ENCODE measurements around the gene CTDSP2. TPM values are rescaled to one million over a fixed set of nuclear protein-coding genes. Genes with fewer than 3 reads are reported as not detected.

Gene CTDSP2
- total and polyA plus RNA-seq, 2 of the 8 experiments (the other 6 are each of a cell fraction or from before 2014, with no cell fraction given): 71.3 to 91.7 TPM

GRCh38 chr12:57782608-57783465 is 63.7 kb downstream of the CTDSP2 start, which contains the start of gene TSFM:
TSS of gene TSFM (plus strand) at chr12:57782787. CDS start at chr12:57782802, 15 bp downstream.
- Histone ChIP-seq H4K20me1 (replicated peaks in 1 of 2; ENCODE audit: control insufficient read depth in 1 of 2, insufficient read depth in 2 of 2, low read length in 2 of 2) (peaks cover 0 to 2% of the 10 kb centered on the region in 2 experiments), H3K14ac (ENCODE audit: insufficient read length) (no peak within 1 kb of the TSS), H3K4me1 (replicated peaks in 1 of 4; ENCODE audit: control insufficient read depth in 3 of 4, insufficient read depth in 4 of 4, low read length in 3 of 4) (no peaks in the 10 kb centered on the region), H3K4me2 (ENCODE audit: insufficient read depth in 1 of 2, low read depth in 2 of 2, low read length in 2 of 2) (peak within 1 kb of the TSS; percentile 67 to 80), H3K4ac (replicated peaks; ENCODE audit: insufficient read length, low read depth, low read length) (no peak within 1 kb of the TSS), H3K36me3 (ENCODE audit: control insufficient read depth in 2 of 4, insufficient read depth in 4 of 4, low read length in 3 of 4) (peaks cover 4 to 25% (median 13%) of the 10 kb centered on the region in 4 experiments; a peak in 7 of 8 replicates), H2BK5ac (ENCODE audit: low read depth, low read length) (peak within 1 kb of the TSS; percentile 71), H2BK12ac (ENCODE audit: low read depth, low read length) (no peak within 1 kb of the TSS), H3K9ac (replicated peaks in 1 of 4; ENCODE audit: extremely low read depth in 1 of 4, low read depth in 3 of 4, low read length in 3 of 4) (peak within 1 kb of the TSS; percentile 77 to 89 (median 84)), H2AK5ac (ENCODE audit: low read depth, low read length) (no peak within 1 kb of the TSS), H4K91ac (replicated peaks; ENCODE audit: insufficient read length, low read length) (peak within 1 kb of the TSS; percentile 36), H2BK120ac (replicated peaks; ENCODE audit: low read depth, low read length) (no peak within 1 kb of the TSS), H4K5ac (ENCODE audit: insufficient read length, low read depth, low read length) (peak within 1 kb of the TSS; percentile 7), H4K8ac (ENCODE audit: extremely low read depth, insufficient read depth, low read length) (peak within 1 kb of the TSS; percentile 28; the same call in 1 of the 2 replicates), H3K18ac (ENCODE audit: extremely low read depth, low read length) (peak within 1 kb of the TSS; percentile 42; the same call in 1 of the 2 replicates), H3K23me2 (ENCODE audit: low read depth, low read length) (peaks cover 2% of the 10 kb centered on the region; the same call in 1 of the 2 replicates), H2BK20ac (ENCODE audit: low read length) (no peak within 1 kb of the TSS), H3K27me3 (replicated peaks in 1 of 4; ENCODE audit: control insufficient read depth in 3 of 4, extremely low read depth in 1 of 4, insufficient read depth in 3 of 4, low read length in 3 of 4) (no peaks in the 10 kb centered on the region), H3K56ac (replicated peaks; ENCODE audit: insufficient read length, low read depth, low read length) (peak within 1 kb of the TSS; percentile 65), H3K27ac (ENCODE audit: low read depth, low read length) (peak within 1 kb of the TSS; percentile 58; the same call in 1 of the 2 replicates), H3K23ac (ENCODE audit: insufficient read length) (no peak within 1 kb of the TSS), H2AFZ (ENCODE audit: low read length) (peak within 1 kb of the TSS; percentile 96), H2BK15ac (ENCODE audit: low read length) (no peak within 1 kb of the TSS), H3K4me3 (ENCODE audit: extremely low read depth in 1 of 4, insufficient read depth in 2 of 4, low read depth in 3 of 4, low read length in 4 of 4) (peak within 1 kb of the TSS; percentile 76 to 99 (median 98)), H3K9me3 (ENCODE audit: insufficient read depth in 2 of 2, low read depth in 1 of 2, low read length in 1 of 2) (no peaks in the 10 kb centered on the region), H3K79me2 (ENCODE audit: control insufficient read depth in 1 of 2, insufficient read depth in 2 of 2, low read length in 2 of 2) (peaks cover 0 to 16% of the 10 kb centered on the region in 2 experiments; a peak in 2 of 4 replicates), H3K79me1 (ENCODE audit: low read depth, low read length) (no peaks in the 10 kb centered on the region)
- ChIA-PET CTCF (ENCODE audit: partially characterized antibody) (interaction anchor here (0.6 to 4.6 kb wide), 30 partner anchors 9 to 1840 kb away, joined by 3 to 26 read pairs (median 4); partner anchors contain the start of genes CTDSP2, CYP27B1, EEF1AKMT3 and METTL1), POLR2A (ENCODE audit: partially characterized antibody) (interaction anchor here (0.9 to 2.8 kb wide), 14 partner anchors 10 to 116 kb away, joined by 3 to 22 read pairs (median 4); partner anchors contain the start of genes CTDSP2, CYP27B1, EEF1AKMT3 and METTL1)
- DNase-seq (ENCODE audit: low read depth in 1 of 2, low spot score in 2 of 2) (peak; percentile 77 to 98), FAIRE-seq (no peak)
- WGBS, 2 experiments (ENCODE audit: extremely low coverage in 1 of 2, insufficient coverage in 1 of 2, insufficient read length in 1 of 2, insufficient replicate concordance in 2 of 2, low coverage in 1 of 2, low lambda C conversion rate in 2 of 2, missing lambda C conversion rate in 1 of 2): 3% methylated on average over 43 of the region's 45 CpGs; no CpG with 5 or more reads in 1 of the 2 experiments
- TF ChIP-seq NANOG (IDR thresholded peaks at IDR 0.05; ENCODE audit: insufficient read depth, low read depth, low read length, poor library complexity, severe bottlenecking) (no peak), SP1 (IDR thresholded peaks at IDR 0.05; ENCODE audit: low read depth, low read length) (peak; percentile 53; the same call in 1 of the 2 replicates), JUN (IDR thresholded peaks at IDR 0.05; ENCODE audit: low read depth, low read length) (0 out of 2 replicates have a peak, but pooled peaks have one; percentile 3), POLR2AphosphoS5 (IDR thresholded peaks at IDR 0.05; ENCODE audit: low read depth, low read length) (peak; percentile 95), SRF (IDR thresholded peaks at IDR 0.05; ENCODE audit: low read depth, low read length) (0 out of 2 replicates have a peak, but pooled peaks have one; percentile 17), KDM1A (IDR thresholded peaks at IDR 0.05; ENCODE audit: borderline replicate concordance, low read length) (no peak), USF2 (IDR thresholded peaks at IDR 0.05; ENCODE audit: low read length) (no peak), CEBPB (IDR thresholded peaks at IDR 0.05; ENCODE audit: low read depth, low read length) (peak; percentile 94), ASH2L (IDR thresholded peaks at IDR 0.05; ENCODE audit: low read length) (peak; percentile 90), CTBP2 (IDR thresholded peaks at IDR 0.05; ENCODE audit: borderline replicate concordance, insufficient read depth, insufficient read length, low read length) (no peak)

Measured in H1 (cell line).